Loucy (cell line): ENCODE results near the gene NFKBIB.

Source experiments
- H2AFZ ChIP-seq: fragments of 200-600 bp; sonication (generic); 2 replicates; pipeline ENCODE4 v1.6.0; 2016; ENCODE audit warnings: antibody characterized with exemption, mild to moderate bottlenecking, low read length, moderate library complexity
- H3F3A ChIP-seq: fragments of 200-600 bp; 2 replicates; pipeline ENCODE4 v1.6.0; 2016; ENCODE audit warnings: antibody characterized with exemption, low read depth, mild to moderate bottlenecking
- H3K27me3 ChIP-seq: fragments of 200-600 bp; sonication (generic); 2 replicates; pipeline ENCODE4 v1.6.1; 2014; ENCODE audit warnings: low read length, mild to moderate bottlenecking; ENCODE audit not compliant: insufficient read depth, poor library complexity, severe bottlenecking
- H3K36me3 ChIP-seq: fragments of 200-600 bp; sonication (generic); 2 replicates; pipeline ENCODE4 v1.6.1; 2016; ENCODE audit warnings: low read length; ENCODE audit not compliant: insufficient read depth
- H3K4me1 ChIP-seq: fragments of 200-600 bp; sonication (generic); 2 replicates; pipeline ENCODE4 v1.5.1; 2014; ENCODE audit warnings: low read length, mild to moderate bottlenecking; ENCODE audit not compliant: insufficient read depth, poor library complexity, severe bottlenecking
- H3K4me2 ChIP-seq: fragments of 200-600 bp; sonication (generic); 2 replicates; pipeline ENCODE4 v1.6.0; 2014; ENCODE audit warnings: antibody characterized with exemption, low read length, low read depth, mild to moderate bottlenecking; ENCODE audit not compliant: poor library complexity, severe bottlenecking
- H3K4me3 ChIP-seq: fragments of 200-600 bp; sonication (generic); 2 replicates; pipeline ENCODE4 v1.5.1; 2014; ENCODE audit warnings: low read length, mild to moderate bottlenecking, mixed read lengths; ENCODE audit not compliant: poor library complexity, severe bottlenecking
- H3K79me2 ChIP-seq: fragments of 200-600 bp; sonication (generic); 2 replicates; pipeline ENCODE4 v1.6.1; 2014; ENCODE audit warnings: low read length; ENCODE audit not compliant: insufficient read depth
- H3K9ac ChIP-seq: fragments of 200-600 bp; sonication (generic); 2 replicates; pipeline ENCODE4 v1.6.0; 2014; ENCODE audit warnings: mild to moderate bottlenecking, low read depth, low read length, moderate library complexity; ENCODE audit not compliant: poor library complexity, severe bottlenecking
- H3K9me2 ChIP-seq: fragments of 200-600 bp; sonication (generic); replicated peaks from 2 replicates; pipeline ENCODE4 v1.6.1; 2016; ENCODE audit warnings: low read depth, low read length, mixed read lengths
- H3K9me3 ChIP-seq: fragments of 200-600 bp; sonication (generic); 2 replicates; pipeline ENCODE4 v1.6.1; 2014; ENCODE audit warnings: mild to moderate bottlenecking, antibody characterized with exemption, low read length, low read depth; ENCODE audit not compliant: insufficient read depth
- H4K20me1 ChIP-seq: fragments of 200-600 bp; sonication (generic); 2 replicates; pipeline ENCODE4 v1.6.0; 2014; ENCODE audit warnings: antibody characterized with exemption, low read length, mild to moderate bottlenecking; ENCODE audit not compliant: insufficient read depth, poor library complexity, severe bottlenecking
- EZH2phosphoT487 ChIP-seq: fragments of 200-600 bp; IDR thresholded peaks from 2 replicates; pipeline ENCODE4 v1.6.1; 2018; ENCODE audit warnings: antibody characterized with exemption, mild to moderate bottlenecking, moderate library complexity, borderline replicate concordance
- TF ChIP-seq, protein P1 (sequence below): fragments of 200-600 bp; sonication (generic); conservative IDR thresholded peaks from 2 replicates; pipeline ENCODE4 v1.5.1; 2014; ENCODE audit warnings: mild to moderate bottlenecking, antibody characterized with exemption, low read length

Gene NFKBIB

DNA sequence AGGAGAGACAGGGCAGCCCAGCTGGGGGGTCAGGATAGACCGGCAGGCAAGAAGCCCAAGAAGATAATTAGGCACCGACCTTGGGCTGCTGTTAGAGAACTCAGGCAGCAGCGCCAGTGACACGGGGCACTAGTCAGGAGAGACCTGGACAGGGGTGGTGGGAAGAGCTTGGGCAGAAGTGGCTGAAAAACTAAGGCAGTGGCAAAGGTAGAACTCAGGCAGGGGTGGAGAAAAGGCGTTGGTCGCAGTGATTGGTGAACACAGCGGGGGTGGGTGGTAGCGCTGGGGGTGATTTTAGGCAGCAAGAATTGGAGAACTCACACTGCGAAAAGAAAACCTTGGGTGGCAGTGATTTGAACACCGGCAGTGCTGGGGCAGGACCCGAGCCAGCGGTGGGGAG lies 7.9 kb downstream of the NFKBIB start:
- H3K9me2 ChIP-seq = no peaks in the 10 kb centered on the region
- H3K4me2 ChIP-seq = no peak overlapping the region
- H3K9ac ChIP-seq = no peak overlapping the region
- H3K4me3 ChIP-seq = no peak overlapping the region
- H3F3A ChIP-seq = no peaks in the 10 kb centered on the region
- H3K9me3 ChIP-seq = no peaks in the 10 kb centered on the region
- H3K79me2 ChIP-seq = no peaks in the 10 kb centered on the region
- no peaks in the 10 kb centered on the region; the same call in 1 of the 2 replicates for H3K36me3 ChIP-seq
- H3K27me3 ChIP-seq = no peaks in the 10 kb centered on the region
- TF ChIP-seq, protein P1, sequence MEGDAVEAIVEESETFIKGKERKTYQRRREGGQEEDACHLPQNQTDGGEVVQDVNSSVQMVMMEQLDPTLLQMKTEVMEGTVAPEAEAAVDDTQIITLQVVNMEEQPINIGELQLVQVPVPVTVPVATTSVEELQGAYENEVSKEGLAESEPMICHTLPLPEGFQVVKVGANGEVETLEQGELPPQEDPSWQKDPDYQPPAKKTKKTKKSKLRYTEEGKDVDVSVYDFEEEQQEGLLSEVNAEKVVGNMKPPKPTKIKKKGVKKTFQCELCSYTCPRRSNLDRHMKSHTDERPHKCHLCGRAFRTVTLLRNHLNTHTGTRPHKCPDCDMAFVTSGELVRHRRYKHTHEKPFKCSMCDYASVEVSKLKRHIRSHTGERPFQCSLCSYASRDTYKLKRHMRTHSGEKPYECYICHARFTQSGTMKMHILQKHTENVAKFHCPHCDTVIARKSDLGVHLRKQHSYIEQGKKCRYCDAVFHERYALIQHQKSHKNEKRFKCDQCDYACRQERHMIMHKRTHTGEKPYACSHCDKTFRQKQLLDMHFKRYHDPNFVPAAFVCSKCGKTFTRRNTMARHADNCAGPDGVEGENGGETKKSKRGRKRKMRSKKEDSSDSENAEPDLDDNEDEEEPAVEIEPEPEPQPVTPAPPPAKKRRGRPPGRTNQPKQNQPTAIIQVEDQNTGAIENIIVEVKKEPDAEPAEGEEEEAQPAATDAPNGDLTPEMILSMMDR = no peak
- TF ChIP-seq EZH2phosphoT487 = no peak
- H4K20me1 ChIP-seq = no peaks in the 10 kb centered on the region
- H2AFZ ChIP-seq = no peak overlapping the region
- peaks cover under 1% of the 10 kb centered on the region for H3K4me1 ChIP-seq

DNA sequence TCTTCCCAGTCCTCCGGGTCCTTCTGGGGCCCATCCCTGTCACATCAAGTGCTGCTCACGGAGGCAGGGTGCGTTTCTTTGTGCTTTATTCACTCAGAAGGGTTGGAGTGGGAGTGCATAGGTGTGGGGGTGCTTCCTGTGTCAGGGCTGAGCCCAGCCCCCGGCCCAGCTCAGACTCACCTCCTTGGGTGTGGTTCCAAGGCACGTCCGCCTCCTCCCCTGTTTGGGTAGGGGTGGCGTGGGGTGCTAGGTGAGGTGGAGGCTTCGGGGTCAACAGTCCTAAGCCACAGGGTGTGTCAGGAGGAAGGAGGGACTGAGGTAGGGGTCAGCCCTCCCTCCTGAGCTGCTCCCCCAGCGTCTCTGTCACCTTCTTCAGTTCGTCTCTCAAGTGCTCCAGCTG lies 9.1 kb downstream of the NFKBIB start:
- Histone ChIP-seq H3K79me2 (no peaks in the 10 kb centered on the region), H3K36me3 (no peaks in the 10 kb centered on the region; the same call in 1 of the 2 replicates), H3F3A (no peaks in the 10 kb centered on the region), H3K9ac (no peak overlapping the region), H3K27me3 (no peaks in the 10 kb centered on the region), H3K4me1 (peaks cover 7% of the 10 kb centered on the region), H3K9me3 (no peaks in the 10 kb centered on the region), H3K4me2 (no peak overlapping the region), H2AFZ (no peak overlapping the region), H3K9me2 (no peaks in the 10 kb centered on the region), H4K20me1 (no peaks in the 10 kb centered on the region), H3K4me3 (no peak overlapping the region)
- TF ChIP-seq EZH2phosphoT487 = no peak
- TF ChIP-seq, protein P1 = no peak

DNA sequence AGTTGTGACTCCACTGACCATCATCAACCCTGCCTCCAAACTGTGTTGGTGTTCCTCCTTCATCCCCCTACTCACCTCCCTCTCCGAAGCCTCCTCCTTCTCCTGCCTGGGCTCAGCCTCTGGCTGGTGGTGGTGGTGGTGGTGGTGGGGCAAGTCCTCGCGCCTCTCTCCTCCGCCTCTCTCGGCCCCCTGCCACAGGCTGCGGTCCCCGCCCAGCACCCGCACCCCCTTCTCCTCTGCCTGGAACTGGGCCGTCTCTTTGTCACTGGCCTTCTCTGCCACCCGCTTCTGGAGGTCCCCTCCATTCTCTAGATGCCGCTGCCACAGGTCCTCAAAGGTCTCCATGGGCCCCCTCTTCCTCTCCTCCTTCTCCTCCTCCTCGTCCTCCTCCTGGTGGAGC lies 10.7 kb downstream of the NFKBIB start:
- Histone ChIP-seq H3F3A (no peaks in the 10 kb centered on the region), H3K4me2 (no peak overlapping the region), H3K4me3 (no peak overlapping the region), H4K20me1 (no peaks in the 10 kb centered on the region), H3K4me1 (peaks cover 7% of the 10 kb centered on the region), H3K79me2 (no peaks in the 10 kb centered on the region), H2AFZ (no peak overlapping the region), H3K27me3 (no peaks in the 10 kb centered on the region), H3K9ac (no peak overlapping the region), H3K36me3 (no peaks in the 10 kb centered on the region; the same call in 1 of the 2 replicates), H3K9me3 (no peaks in the 10 kb centered on the region), H3K9me2 (no peaks in the 10 kb centered on the region)
- no peak for TF ChIP-seq EZH2phosphoT487
- TF ChIP-seq, protein P1 = no peak
